HG03039 (cell line): Measurements from ENCODE around the gene LHFPL2.
"Not testable (repeated sequence)": the region's sequence is repeated elsewhere in the genome, so short reads cannot be mapped to it uniquely, and the experiment has no call there.

Experiments used
- ATAC-seq: cut with Tn5 transposase; IDR thresholded peaks from one replicate; pipeline ENCODE4 v1.9.1; 2021; ENCODE audit warnings: mild to moderate bottlenecking, moderate library complexity; ENCODE audit not compliant: unreplicated experiment

The LHFPL2 gene

DNA sequence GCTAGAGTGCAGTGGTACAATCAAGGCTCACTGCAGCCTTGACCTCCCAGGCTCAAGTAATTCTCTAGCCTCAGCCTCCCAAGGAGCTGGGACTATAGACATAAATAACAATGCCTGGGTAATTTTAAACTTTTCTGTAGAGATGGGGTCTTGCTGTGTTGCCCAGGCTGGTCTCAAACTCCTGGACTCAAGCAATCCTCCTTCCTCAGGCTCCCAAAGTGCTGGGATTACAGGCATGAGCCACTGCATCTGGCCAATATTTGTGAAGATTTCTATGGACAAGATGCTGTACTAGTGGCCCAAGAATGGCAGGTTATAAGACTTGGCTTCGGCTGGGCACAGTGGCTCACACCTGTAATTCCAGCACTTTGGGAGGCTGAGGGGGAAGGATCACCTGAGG is 18.4 kb upstream of the LHFPL2 start:
- ATAC-seq: not testable (repeated sequence)

DNA sequence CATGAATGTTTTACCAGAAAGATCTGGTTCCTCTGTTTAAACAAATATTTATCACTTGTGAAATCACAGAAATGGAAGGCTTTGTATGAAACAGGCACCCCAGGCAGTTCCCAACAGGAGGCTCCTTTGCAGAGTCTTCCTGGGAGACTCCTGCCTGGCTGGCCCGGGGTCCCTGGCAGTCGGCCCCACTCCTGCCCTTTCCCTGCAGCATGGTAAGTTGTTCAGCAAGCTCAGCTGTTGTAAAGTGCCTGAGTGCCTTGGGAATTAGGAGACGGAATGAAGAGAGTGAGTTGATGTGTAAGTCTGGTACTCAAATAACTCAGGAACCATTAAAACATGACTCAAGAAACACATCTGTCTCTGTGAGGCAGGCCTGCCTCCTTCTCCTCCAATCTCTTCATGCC is 17.5 kb upstream of the LHFPL2 start:
- ATAC-seq: no peak

DNA sequence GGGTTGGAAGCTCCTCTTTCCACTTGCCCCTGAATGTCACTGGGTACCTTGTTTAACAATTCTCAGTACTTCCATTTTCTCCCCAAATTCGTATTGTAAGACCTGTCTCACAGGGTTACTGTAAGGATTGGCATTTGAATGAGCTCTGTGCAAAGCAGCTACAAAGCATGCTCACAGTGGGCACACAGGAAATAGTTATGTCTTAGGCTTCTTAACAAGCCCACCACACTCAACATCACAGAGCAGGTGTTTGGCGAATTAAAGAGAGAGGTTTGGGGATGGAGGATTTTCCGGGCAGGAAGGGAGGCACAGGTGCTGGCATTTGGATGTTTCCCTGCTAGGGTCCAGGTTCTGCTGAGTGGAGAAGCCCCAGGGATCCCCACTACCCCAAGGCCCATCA is 17.0 kb upstream of the LHFPL2 start:
- ATAC-seq: no peak

DNA sequence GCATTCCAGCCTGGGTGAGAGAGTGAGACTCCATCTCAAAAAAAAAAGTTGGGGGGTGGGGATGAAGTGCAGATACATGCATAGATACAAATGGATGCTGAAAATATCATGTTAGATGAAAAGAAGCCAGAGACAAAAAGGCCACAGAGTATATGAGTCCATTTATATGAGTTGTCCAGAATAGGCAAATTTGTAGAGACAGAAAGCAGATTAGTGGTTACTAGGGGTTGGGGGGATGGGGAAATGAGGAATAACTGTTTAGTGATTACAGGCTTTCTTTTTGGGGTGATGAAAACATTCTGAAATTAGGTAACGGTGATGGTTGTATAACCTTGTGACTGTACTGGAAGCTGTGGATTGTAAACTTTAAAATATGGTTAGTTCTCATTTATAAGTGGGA is 13.8 kb upstream of the LHFPL2 start:
- ATAC-seq: no peak

DNA sequence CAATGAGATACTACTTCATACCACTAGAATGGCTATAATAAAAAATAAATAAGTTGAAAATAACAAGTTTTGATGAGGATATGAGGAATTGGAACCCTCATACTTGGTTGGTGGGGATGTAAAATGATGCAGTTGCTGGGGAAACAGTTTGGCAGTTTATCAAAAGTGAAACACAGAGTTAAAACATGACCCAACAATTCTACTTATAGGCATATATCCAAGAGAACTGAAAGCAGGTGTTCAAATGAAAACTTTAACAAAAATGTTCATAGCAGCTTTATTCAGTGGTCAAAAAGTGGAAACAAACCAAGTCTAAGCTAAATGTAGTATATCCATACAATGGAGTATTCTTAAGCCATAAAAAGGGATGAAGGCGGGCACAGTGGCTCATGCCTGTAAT is 13.1 kb upstream of the LHFPL2 start:
- ATAC-seq: no peak

DNA sequence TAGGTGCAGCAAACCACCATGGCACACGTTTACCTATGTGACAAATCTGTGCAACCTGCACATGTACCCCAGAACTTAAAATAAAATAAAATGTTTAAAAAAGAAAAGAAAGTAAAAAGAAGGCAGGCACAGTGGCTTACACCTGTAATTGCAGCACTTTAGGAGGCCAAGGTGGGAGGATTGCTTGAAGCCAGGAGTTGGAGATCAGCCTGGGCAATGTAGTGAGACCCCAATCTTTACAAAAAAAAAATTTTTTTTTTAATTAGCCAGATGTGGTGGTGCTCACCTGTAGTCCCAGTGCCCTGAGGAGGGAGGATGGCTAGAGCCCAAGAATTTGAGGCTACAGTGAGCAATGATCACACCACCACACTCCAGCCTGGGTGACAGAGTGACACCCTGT is 12.5 kb upstream of the LHFPL2 start:
- ATAC-seq: no peak

DNA sequence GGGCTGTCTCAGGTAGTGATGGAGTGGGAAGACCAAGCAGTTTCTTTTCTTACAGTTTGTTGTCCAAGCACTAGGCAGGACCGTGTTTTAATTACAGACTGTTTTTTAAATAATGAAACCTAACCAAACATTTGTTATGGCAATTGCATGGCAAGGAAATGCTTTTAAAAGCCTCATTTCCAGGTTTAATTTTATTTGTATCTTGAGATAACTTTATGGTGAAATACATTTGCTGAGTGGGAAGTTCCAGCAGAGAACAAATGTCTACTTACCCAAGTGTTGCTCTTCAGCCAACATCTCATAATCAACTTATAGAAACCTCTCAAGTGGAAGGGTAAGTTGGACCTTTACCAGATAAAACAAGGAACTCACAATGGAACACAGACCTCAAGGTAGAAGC is 11.8 kb upstream of the LHFPL2 start:
- no peak for ATAC-seq

DNA sequence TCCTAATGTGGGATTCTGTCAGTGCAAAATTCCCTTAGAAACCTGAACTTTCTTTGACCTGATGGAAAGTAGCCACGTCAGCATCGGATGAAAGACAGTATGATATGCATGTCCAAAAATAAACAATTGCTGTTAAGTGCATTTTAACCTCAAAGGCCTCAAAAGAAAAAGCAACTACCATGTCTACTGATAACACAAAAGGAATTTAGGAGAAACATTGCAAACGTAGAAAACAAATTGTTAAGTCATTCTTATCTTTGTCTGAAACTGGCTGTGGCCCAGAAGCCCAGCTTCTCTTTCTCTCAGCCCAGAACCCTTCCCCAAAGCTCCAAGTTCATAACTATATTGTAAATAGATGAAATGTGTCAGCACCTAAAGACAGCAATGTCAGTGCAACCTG is 11.1 kb upstream of the LHFPL2 start:
- no peak for ATAC-seq

DNA sequence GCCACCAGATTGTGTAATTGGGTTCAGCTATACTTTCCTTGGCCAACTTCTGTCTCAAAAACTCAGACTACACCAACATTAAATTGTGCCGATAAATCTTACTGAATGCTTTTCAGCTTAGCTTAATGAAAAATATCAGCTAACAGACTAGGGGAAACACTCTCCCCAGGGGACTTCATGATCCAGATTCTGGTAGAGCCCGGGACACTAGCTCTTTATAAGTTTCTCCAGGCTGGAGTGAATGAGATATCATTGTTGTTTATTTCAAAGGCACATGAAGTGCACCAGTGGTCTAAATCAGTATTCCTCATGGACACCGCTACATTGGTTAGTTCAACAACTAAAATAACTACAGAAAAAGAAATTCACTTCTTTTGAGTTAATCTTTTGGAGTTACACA is 10.5 kb upstream of the LHFPL2 start:
- ATAC-seq: no peak

DNA sequence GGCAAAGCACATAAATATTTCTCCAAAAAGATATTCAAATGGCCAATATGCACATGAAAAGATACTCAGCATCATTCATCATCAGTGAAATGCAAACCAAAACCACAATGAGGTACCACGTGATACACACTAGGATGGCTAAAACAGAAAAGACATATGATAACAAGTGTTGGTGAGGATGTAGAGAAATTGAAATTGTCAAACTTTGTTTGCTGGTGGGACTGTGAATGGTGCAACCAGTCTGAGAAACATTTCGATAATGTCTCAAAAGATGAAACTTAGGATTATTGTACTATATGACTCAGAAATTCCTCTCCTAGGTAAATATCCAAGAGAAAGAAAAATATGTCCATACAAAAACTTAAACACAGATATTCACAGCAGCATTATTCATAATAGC is 8.6 kb upstream of the LHFPL2 start:
- ATAC-seq: no peak

DNA sequence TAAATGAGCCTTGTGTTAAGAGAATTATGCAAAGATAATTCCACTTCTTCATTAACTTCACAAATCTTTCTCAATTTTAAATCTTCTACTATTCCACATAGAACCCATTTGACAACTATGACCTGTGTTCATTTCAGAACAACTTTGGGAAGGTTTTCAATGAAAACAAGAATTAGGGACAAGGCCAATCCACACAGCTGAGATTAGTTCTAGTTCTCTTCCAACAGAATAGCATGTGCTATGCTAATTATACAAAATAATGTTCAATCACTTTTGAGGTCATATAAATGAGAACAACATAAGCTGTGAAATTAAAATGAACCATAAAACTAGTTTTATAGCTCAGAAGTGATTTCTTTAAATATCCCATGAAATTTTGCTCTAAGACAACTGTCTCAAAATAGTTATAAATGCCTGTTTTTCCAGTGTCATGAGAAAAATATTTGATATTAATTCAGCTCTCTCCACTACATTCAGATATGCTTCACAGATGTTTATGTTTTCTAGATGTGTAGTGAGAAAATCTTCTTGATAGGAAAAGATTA is 7.2 kb upstream of the LHFPL2 start:
- ATAC-seq: no peak

DNA sequence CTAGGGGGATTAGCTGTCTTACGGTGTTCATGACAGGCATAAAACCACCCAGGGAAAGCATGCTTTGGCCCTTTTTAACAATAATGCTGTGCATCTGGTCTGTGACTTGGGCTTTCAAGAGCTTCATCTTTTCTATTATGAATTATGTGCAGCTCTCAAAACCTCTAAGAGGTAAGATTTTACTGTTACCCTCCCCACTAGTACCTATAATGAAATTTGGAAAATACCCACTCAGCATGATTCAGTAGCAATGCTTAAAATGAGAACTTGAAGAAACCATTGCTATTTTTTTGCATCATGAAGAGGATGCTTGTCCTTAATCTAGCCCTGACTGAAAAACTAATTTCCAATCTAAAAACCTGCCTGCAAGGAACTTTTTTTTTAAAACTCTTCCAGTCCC is 5.8 kb upstream of the LHFPL2 start:
- ATAC-seq: no peak

DNA sequence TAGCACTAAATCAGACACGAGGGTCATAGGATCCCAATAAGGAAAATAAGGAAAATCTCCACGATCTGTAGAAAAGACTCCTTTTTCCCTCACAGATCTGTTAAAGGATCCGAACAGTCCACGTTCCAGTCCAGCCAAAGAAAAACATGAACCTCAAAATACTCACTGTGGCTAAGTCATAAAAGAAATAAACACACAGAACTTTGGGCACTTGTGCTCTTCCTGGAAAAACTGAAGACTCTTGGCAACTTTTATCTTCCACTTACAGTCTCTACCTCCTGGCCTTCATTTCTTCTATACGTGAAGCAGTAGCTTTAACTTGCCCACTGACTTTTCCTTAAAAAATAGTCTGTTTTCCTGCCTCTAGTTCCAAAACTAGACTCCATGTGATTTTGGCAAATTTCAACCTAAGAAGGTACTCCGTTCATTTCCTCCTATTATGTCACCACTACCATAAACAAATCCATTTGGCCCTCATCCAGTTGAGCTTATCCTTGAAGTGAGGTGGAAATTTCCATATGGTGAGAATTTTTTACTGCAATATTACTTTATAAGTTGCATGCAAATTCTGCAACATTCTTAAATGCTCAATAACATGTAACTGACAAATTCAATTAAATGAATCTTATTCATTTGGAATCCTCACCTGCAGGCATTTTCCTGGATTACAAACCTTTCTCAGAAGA is 5.3 kb upstream of the LHFPL2 start:
- no peak for ATAC-seq

DNA sequence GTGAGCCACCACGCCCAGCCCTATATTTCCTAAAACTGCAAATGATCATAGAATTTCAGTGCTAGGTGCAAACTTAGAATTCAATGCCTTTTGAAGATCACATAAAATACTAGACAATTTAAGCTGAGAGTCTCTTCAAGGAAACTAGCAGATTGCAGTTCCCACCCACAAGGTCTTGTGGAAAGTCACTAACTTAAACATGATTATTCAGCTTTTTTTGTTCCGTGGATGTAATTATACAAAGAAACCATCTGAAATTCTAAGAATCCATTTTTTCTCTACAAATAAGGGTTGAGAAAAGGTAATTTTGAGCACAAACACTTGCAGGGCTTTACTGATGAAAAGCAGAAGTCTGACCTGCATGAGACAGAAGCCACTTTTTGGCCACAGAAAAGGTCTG is 4.5 kb upstream of the LHFPL2 start:
- no peak for ATAC-seq

DNA sequence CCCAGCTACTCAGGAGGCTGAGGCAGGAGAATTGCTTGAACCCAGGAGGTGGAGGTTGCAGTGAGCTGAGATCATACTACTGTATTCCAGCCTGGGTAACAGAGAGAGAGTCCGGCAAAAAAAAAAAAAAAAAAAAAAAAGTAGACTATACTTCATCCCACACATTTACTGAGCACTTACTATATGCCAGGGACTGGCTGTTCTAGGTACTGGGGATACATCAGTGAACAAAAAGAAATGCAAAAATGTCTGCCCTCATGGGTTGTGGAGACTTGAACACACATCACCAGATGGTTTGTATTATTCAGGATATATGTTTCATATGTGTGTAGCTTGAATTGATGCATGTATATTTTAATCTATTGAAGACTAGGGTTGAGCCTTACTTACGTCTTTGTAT is 2.9 kb upstream of the LHFPL2 start:
- no peak for ATAC-seq

DNA sequence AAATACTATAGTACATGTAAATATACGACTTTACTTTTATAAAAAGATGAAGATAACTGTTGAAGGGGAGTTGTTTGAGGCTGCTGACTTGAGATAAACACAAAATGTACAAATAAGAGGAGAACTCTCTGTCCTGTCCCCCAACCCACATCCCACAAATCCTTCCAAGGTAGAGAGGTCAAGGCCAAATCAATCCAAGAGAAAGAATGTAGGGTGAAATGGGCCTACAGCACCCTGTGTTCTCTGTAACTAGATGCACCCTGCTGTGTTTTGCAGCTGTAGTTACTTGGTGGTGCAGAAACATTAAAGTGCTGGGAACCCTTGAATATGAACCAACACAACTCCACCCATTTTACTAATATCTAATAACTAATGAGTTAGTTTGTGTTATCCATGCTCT is 2.0 kb upstream of the LHFPL2 start:
- no peak for ATAC-seq

DNA sequence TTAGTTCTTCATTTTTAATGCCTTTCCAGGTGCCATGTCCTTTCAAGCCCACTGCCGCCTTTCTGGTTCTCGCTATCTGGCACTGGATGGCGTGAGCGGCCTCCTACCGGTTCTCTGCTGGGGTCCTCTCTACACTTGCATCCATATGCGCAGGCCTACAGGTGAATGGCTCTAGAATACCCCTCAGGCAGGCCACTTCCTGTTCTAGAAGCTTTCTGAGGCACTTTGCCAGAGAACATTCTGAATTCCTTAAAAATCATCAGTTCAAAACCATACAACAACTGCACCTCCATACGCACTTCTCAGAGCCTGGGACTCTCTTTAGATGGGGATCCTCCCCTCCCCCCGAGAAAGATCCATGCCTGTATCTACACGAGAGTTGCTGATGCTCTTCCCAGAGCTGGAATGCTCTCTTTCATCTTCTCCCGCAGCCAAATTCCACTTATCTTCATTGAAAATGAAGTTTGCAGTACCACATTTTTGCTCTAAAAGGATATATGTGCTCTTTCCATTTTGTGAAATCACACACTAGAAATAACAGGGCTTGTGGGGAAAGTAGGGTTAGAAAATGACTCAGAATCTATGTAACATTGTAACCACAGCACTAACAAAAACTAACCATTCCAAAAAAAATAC is 1.4 kb upstream of the LHFPL2 start:
- no peak for ATAC-seq

DNA sequence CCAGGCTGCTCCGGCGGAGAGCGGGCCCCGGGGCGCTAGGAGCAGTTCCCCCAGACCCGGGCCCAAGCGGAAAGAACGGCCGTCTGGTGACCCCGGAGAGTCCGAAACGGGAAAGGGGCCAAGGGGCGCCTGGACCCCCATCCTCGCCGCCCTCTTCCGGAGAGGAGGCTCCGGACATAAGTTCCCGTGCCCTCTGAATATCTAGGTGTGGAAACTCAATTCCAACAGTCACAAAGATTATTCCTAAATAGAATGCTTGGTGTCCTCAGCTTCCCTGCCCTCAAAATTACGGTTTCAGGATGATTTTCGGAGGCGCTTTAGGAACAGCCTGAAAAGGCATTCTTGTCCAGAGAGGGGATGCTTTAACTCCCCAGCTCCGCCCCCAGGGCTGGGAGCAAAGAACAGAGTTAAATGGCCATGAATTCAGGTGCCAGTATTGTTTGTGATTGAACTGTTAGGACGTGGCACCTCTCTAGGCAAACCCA is 681 bp upstream of the LHFPL2 start:
- peak; percentile 6 for ATAC-seq

DNA sequence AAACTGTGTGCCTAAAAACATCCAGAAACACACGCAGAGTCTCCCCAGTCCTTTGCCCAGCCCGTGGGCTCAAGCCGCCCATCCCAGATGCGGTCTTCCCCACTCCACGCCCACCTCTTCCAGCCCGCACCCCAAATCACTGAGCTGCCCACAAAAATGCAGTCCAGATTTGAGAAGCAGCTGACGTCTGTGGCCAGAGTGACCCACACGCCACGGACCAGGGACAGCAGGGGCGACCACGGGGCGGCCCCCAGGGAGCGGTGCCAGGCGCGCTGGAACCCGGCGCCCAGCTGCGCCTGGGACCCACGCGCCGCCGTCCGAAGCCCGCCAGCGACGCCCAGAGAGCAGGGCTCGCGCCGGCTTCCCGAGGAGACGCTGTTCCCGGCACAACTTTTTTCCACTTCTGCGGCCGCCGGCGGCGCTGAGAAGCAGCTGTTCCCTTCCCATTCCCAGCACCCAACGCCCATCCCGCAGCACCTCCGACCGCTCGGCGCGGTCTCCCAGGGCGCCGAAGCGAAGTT is 674 bp downstream of the LHFPL2 start:
- ATAC-seq: peak; percentile 19

DNA sequence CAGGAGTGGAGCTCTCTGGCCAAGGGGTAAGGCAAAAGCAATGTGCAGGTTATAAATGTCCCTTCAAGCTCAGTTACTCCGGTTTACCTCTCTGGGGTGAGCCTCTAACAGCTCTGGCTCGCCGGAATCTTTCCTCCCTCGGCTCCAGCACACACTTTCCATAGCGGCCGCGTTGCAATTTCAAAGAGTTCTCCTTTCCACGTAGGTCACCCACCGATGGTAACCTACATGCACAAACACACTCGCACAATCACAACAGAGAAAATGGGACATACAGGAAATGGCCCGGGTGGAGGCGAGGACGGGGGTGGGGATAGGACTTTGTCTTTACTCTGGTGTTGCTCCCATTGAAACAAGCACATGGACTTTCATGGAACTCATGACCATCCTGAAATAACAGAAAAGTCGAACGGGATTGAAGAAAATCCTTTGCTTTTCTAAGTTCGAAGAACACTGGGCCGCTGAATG is 1.2 kb downstream of the LHFPL2 start:
- ATAC-seq: no peak

DNA sequence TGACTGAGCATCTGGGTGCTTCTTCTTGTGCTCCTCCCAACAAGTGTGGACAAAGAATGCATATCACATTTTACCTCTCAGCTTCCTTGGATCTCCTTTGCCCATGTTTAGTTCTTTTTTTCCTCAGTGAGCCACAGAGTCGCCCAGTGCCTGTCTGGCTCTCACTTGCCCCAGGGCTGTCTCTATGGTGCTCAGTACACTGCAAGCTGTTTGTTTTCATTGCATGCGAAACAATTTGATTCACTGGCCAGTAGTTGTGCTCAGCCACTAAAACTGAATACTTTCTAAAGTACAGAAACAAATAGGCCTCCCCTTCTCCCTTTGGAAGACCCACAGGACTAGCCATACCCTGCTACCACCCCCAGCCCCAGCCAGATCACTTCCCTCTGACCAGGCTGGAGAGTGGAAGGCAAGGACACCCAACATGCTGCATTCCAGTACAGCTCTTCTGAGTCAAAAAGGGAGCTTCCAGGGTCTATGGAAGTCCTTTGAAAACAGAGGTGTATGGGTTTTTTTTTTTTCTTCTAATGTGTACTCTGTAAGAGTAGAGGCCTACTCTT is 3.8 kb downstream of the LHFPL2 start:
- ATAC-seq: no peak

DNA sequence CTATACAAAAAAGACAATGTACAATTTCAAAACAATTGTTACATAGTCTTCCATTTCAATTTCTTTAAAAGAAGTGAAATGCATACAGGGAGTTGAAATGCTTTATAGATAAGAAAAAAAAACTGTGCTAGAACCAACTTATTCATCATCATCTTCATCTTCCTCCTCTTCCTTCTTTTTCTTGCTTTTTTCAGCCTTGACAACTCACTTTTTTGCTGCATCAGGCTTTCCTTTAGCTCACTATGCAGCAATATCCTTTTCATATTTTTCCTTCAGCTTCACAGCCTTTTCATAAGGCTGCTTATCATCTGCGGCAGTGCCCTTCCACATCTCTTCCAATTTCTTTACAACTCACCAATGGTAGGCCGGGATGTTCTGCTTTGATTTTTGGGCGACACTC is 4.4 kb downstream of the LHFPL2 start:
- ATAC-seq: no peak
